GM21717 (cell line): Measurements from ENCODE around the gene PITPNC1.
"Not testable (repeated sequence)": the region's sequence is repeated elsewhere in the genome, so short reads cannot be mapped to it uniquely, and the experiment has no call there.

Experiments
- ATAC-seq: cut with Tn5 transposase; IDR thresholded peaks from one replicate; pipeline ENCODE4 v1.9.1; 2021; ENCODE audit warnings: mild to moderate bottlenecking, moderate library complexity; ENCODE audit not compliant: unreplicated experiment

The PITPNC1 gene

GRCh38 chr17:67506966-67507365 lies 129.9 kb downstream of the PITPNC1 start:
- no peak for ATAC-seq

- ATAC-seq = no peak
These were observed 132.6 kb downstream of the PITPNC1 start for GRCh38 chr17:67509390-67510287.

GRCh38 chr17:67511012-67511411 lies 133.9 kb downstream of the PITPNC1 start:
- ATAC-seq = no peak

GRCh38 chr17:67511804-67512203 lies 134.7 kb downstream of the PITPNC1 start:
- ATAC-seq = no peak

- no peak for ATAC-seq
These were observed 137.9 kb downstream of the PITPNC1 start for GRCh38 chr17:67514998-67515397.

- ATAC-seq = no peak
These were observed 138.5 kb downstream of the PITPNC1 start for GRCh38 chr17:67515490-67516083.

- ATAC-seq = not testable (repeated sequence)
These were observed 139.5 kb downstream of the PITPNC1 start for GRCh38 chr17:67516571-67516970.

- ATAC-seq = no peak
These were observed 140.2 kb downstream of the PITPNC1 start for GRCh38 chr17:67517325-67517724.

GRCh38 chr17:67518876-67519275 lies 141.8 kb downstream of the PITPNC1 start:
- ATAC-seq = no peak

- no peak for ATAC-seq
These were observed 142.7 kb downstream of the PITPNC1 start for GRCh38 chr17:67519801-67520251.

GRCh38 chr17:67520252-67520906 lies 143.3 kb downstream of the PITPNC1 start:
- no peak for ATAC-seq

- ATAC-seq = no peak
These were observed 144.1 kb downstream of the PITPNC1 start for GRCh38 chr17:67520916-67521774.

GRCh38 chr17:67521775-67522069 lies 144.6 kb downstream of the PITPNC1 start:
- no peak for ATAC-seq

- ATAC-seq = no peak
These were observed 146.0 kb downstream of the PITPNC1 start for GRCh38 chr17:67523101-67523500.

GRCh38 chr17:67525239-67526135 lies 148.4 kb downstream of the PITPNC1 start:
- ATAC-seq = no peak

- ATAC-seq = no peak
These were observed 149.6 kb downstream of the PITPNC1 start for GRCh38 chr17:67526700-67527099.

- no peak for ATAC-seq
These were observed 151.8 kb downstream of the PITPNC1 start for GRCh38 chr17:67528751-67529436.

GRCh38 chr17:67531291-67531690 lies 154.2 kb downstream of the PITPNC1 start:
- ATAC-seq = peak; percentile 74

- ATAC-seq = no peak
These were observed 155.3 kb downstream of the PITPNC1 start for GRCh38 chr17:67532326-67532871.
